ENCODE data around the gene ZFP3. TPM values are rescaled to one million over a fixed set of nuclear protein-coding genes. Genes with fewer than 3 reads are reported as not detected.

The ZFP3 gene
- total and polyA plus RNA-seq, 2 of the 4 experiments (the other 2 are of a cell fraction) = 0.54 to 0.75 TPM

GRCh38 chr17:5110816-5111215, 32.5 kb downstream of the ZFP3 start:
- POLR2A ChIA-PET (ENCODE audit: unreplicated experiment) = no interaction called here
- WGBS, 2 experiments (ENCODE audit: extremely low coverage in 2 of 2, insufficient read length in 1 of 2) = 57% methylated on average over 3 of the region's 8 CpGs; no CpG with 5 or more reads in 1 of the 2 experiments
- BruUV-seq (replicated peaks) = no TSS peak

More at GRCh38 chr17:5110816-5111215, 32.5 kb downstream of the ZFP3 start:
- H4K5ac ChIP-seq (ENCODE audit: low read depth, low read length) = no peak overlapping the region
- H2AK5ac ChIP-seq (ENCODE audit: low read depth, low read length) = no peak overlapping the region
- H2BK20ac ChIP-seq (ENCODE audit: low read depth, low read length) = no peak overlapping the region
- H3K18ac ChIP-seq (ENCODE audit: low read depth, low read length) = no peak overlapping the region
- H3K9me1 ChIP-seq (ENCODE audit: insufficient read depth, low read length) = no peaks in the 10 kb centered on the region
- no peaks in the 10 kb centered on the region for H4K20me1 ChIP-seq (ENCODE audit: insufficient read depth, low read length)
- no peak overlapping the region for H2BK15ac ChIP-seq (ENCODE audit: low read depth, low read length)
- H3K36me3 ChIP-seq (ENCODE audit: control insufficient read depth, insufficient read depth, low read length) = peaks cover 21% of the 10 kb centered on the region
- no peak overlapping the region for H3K56ac ChIP-seq (ENCODE audit: extremely low read depth, insufficient read depth, low read length)
- ATAC-seq (ENCODE audit: low read depth) = no peak
- H2AK9ac ChIP-seq (replicated peaks; ENCODE audit: low read depth, low read length, poor library complexity) = peak overlapping the region; percentile 85
- no peak for DNase-seq
- 0 out of 2 replicates have a peak overlapping the region, but pooled peaks have one; percentile 55 for H3K4ac ChIP-seq (ENCODE audit: low read depth, low read length)
- peaks cover 7% of the 10 kb centered on the region; the same call in 1 of the 2 replicates for H3K27me3 ChIP-seq (ENCODE audit: control insufficient read depth, insufficient read depth, low read length)
- peak overlapping the region; percentile 55; the same call in 1 of the 2 replicates for H3K9ac ChIP-seq (ENCODE audit: low read depth, low read length)
- H3K79me1 ChIP-seq (ENCODE audit: low read depth in 1 of 2, low read length in 2 of 2) = peaks cover 10 to 20% of the 10 kb centered on the region in 2 experiments
- no peak overlapping the region for H4K91ac ChIP-seq (ENCODE audit: insufficient read depth, low read depth, low read length)
- H2BK120ac ChIP-seq (ENCODE audit: low read depth, low read length) = no peak overlapping the region
- H3K23ac ChIP-seq (ENCODE audit: low read depth, low read length) = peak overlapping the region; percentile 18; the same call in 1 of the 2 replicates
- intact Hi-C loops (cut with micrococcal nuclease) (no loop called here), dilution Hi-C loops (cut with HindIII; ENCODE audit: low sequenced_read_pairs, unreplicated experiment) (no loop called here), in situ Hi-C loops (cut with MboI; ENCODE audit: low sequenced_read_pairs) (no loop called here)
- peak overlapping the region; percentile 99 for H2AFZ ChIP-seq (replicated peaks; ENCODE audit: low read length, poor library complexity)
- no peak overlapping the region for H3K27ac ChIP-seq (ENCODE audit: insufficient read depth, low read length)
- no peak overlapping the region for H2BK5ac ChIP-seq (ENCODE audit: low read depth, low read length, poor library complexity, severe bottlenecking)
- no peak for TF ChIP-seq RAD21 (IDR thresholded peaks at IDR 0.05; ENCODE audit: low read length)
- no peak for TF ChIP-seq USF2 (IDR thresholded peaks at IDR 0.05; ENCODE audit: low read depth, low read length)
- no peak for TF ChIP-seq RCOR1 (IDR thresholded peaks at IDR 0.05; ENCODE audit: insufficient replicate concordance, low read length)
- no peak for TF ChIP-seq MXI1 (IDR thresholded peaks at IDR 0.05; ENCODE audit: borderline replicate concordance, low read depth, low read length)
- no peak for TF ChIP-seq SMC3 (IDR thresholded peaks at IDR 0.05; ENCODE audit: low read depth, low read length)
- no peak for TF ChIP-seq RFX5 (IDR thresholded peaks at IDR 0.05; ENCODE audit: low read depth, low read length)
- no peak for TF ChIP-seq BHLHE40 (IDR thresholded peaks at IDR 0.05; ENCODE audit: low read depth, low read length)
- TF ChIP-seq CTCF (conservative IDR thresholded peaks at IDR 0.05; ENCODE audit: low read depth, low read length) = no peak
- no peak for TF ChIP-seq NFE2L2 (IDR thresholded peaks at IDR 0.05; ENCODE audit: low read depth, low read length)
- TF ChIP-seq CHD1 (IDR thresholded peaks at IDR 0.05; ENCODE audit: low read depth, low read length) = no peak
- TF ChIP-seq POLR2A (IDR thresholded peaks at IDR 0.05; ENCODE audit: low read depth, low read length) = no peak
- TF ChIP-seq MAFK (IDR thresholded peaks at IDR 0.05; ENCODE audit: low read depth, low read length) = no peak
- no peak for TF ChIP-seq ELK1 (IDR thresholded peaks at IDR 0.05; ENCODE audit: borderline replicate concordance, low read depth, low read length)
- TF ChIP-seq MAZ (IDR thresholded peaks at IDR 0.05; ENCODE audit: borderline replicate concordance, low read depth, low read length) = no peak
- no peak for TF ChIP-seq CEBPB (IDR thresholded peaks at IDR 0.05; ENCODE audit: low read depth, low read length)
- TF ChIP-seq FOS (IDR thresholded peaks at IDR 0.05; ENCODE audit: low read depth, low read length) = no peak
- H3K14ac ChIP-seq (replicated peaks; ENCODE audit: low read depth, low read length) = no peak overlapping the region
- CTCF ChIA-PET = interaction anchor here (0.7 kb wide), 1 partner anchor 15 kb away, joined by 3 read pairs; no protein-coding TSS in a partner anchor
- peak overlapping the region; percentile 78 for H3K4me3 ChIP-seq (ENCODE audit: insufficient read depth, low read depth, low read length)
- H3K4me1 ChIP-seq (ENCODE audit: control insufficient read depth, insufficient read depth, low read length) = no peaks in the 10 kb centered on the region
- peak overlapping the region; percentile 70 for H3K4me2 ChIP-seq (ENCODE audit: low read depth, low read length)
- H4K8ac ChIP-seq (ENCODE audit: low read depth in 2 of 2, low read length in 2 of 2) = peak overlapping the region; percentile 2 to 71; a peak in 2 of 4 replicates
- H3K9me3 ChIP-seq (ENCODE audit: control insufficient read depth, insufficient read depth, low read length) = peaks cover 14% of the 10 kb centered on the region
